Measurements from ENCODE around the gene TXNDC5.

TXNDC5 gene

GRCh38 chr6:7848229-7848628 is 62.4 kb downstream of the TXNDC5 start:
- no peak for DNase-seq

GRCh38 chr6:7846966-7847818 is 63.4 kb downstream of the TXNDC5 start:
- DNase-seq, result no peak

GRCh38 chr6:7841781-7842468 is 68.7 kb downstream of the TXNDC5 start:
- DNase-seq, result no peak

GRCh38 chr6:7836371-7837026 is 74.1 kb downstream of the TXNDC5 start:
- no peak for DNase-seq

- no peak for DNase-seq
These were observed 76.9 kb downstream of the TXNDC5 start for GRCh38 chr6:7833751-7834070.

GRCh38 chr6:7832904-7833750 is 77.5 kb downstream of the TXNDC5 start:
- DNase-seq, result no peak

Data from NCI-H1694 treated with DMSO at 0.1 percent for 48 hours (cell line).